RPMI8226 (cell line): Measurements from ENCODE around the gene UBN2.

Experiments used
- DNase-seq: peaks from one replicate; pipeline ENCODE4 v3.0.0-alpha.2; 2015

The UBN2 gene

GRCh38 chr7:139232904-139233303, 1.9 kb downstream of the UBN2 start:
- no peak for DNase-seq

- no peak for DNase-seq
Observed at GRCh38 chr7:139241258-139241657, 10.2 kb downstream of the UBN2 start.

- DNase-seq: no peak
Observed at GRCh38 chr7:139242741-139243281, 11.8 kb downstream of the UBN2 start.

- DNase-seq: no peak
Observed at GRCh38 chr7:139245401-139245800, 14.4 kb downstream of the UBN2 start.

GRCh38 chr7:139246494-139246893, 15.5 kb downstream of the UBN2 start:
- DNase-seq: no peak

- no peak for DNase-seq
Observed at GRCh38 chr7:139246905-139247304, 15.9 kb downstream of the UBN2 start.

GRCh38 chr7:139249179-139249810, 18.3 kb downstream of the UBN2 start:
- DNase-seq: no peak

GRCh38 chr7:139252451-139252850, 21.4 kb downstream of the UBN2 start:
- DNase-seq: no peak

- no peak for DNase-seq
Observed at GRCh38 chr7:139254281-139254680, 23.2 kb downstream of the UBN2 start.

- DNase-seq: no peak
Observed at GRCh38 chr7:139254728-139255127, 23.7 kb downstream of the UBN2 start.

GRCh38 chr7:139255290-139255689, 24.3 kb downstream of the UBN2 start:
- no peak for DNase-seq

GRCh38 chr7:139259142-139259541, 28.1 kb downstream of the UBN2 start:
- no peak for DNase-seq

- no peak for DNase-seq
Observed at GRCh38 chr7:139264220-139264619, 33.2 kb downstream of the UBN2 start.

GRCh38 chr7:139265673-139266072, 34.6 kb downstream of the UBN2 start:
- DNase-seq: no peak

GRCh38 chr7:139271718-139272628, 40.9 kb downstream of the UBN2 start:
- DNase-seq: no peak

GRCh38 chr7:139284252-139284896, 53.3 kb downstream of the UBN2 start:
- no peak for DNase-seq

GRCh38 chr7:139286144-139286543, 55.1 kb downstream of the UBN2 start:
- DNase-seq: no peak

GRCh38 chr7:139292821-139293220, 61.8 kb downstream of the UBN2 start:
- DNase-seq: no peak

- DNase-seq: no peak
Observed at GRCh38 chr7:139293534-139293933, 62.5 kb downstream of the UBN2 start.

GRCh38 chr7:139294241-139294640, 63.2 kb downstream of the UBN2 start:
- no peak for DNase-seq

- no peak for DNase-seq
Observed at GRCh38 chr7:139294951-139295575, 64.0 kb downstream of the UBN2 start.

GRCh38 chr7:139297795-139298194, 66.8 kb downstream of the UBN2 start:
- DNase-seq: no peak

- no peak for DNase-seq
Observed at GRCh38 chr7:139299296-139299695, 68.3 kb downstream of the UBN2 start.
